HG03095 (cell line): ENCODE measurements around the gene DENND1A.

Experiments
- ATAC-seq: cut with Tn5 transposase; IDR thresholded peaks from one replicate; pipeline ENCODE4 v1.9.1; 2021; ENCODE audit warnings: moderate library complexity; ENCODE audit not compliant: unreplicated experiment

Gene DENND1A

DNA sequence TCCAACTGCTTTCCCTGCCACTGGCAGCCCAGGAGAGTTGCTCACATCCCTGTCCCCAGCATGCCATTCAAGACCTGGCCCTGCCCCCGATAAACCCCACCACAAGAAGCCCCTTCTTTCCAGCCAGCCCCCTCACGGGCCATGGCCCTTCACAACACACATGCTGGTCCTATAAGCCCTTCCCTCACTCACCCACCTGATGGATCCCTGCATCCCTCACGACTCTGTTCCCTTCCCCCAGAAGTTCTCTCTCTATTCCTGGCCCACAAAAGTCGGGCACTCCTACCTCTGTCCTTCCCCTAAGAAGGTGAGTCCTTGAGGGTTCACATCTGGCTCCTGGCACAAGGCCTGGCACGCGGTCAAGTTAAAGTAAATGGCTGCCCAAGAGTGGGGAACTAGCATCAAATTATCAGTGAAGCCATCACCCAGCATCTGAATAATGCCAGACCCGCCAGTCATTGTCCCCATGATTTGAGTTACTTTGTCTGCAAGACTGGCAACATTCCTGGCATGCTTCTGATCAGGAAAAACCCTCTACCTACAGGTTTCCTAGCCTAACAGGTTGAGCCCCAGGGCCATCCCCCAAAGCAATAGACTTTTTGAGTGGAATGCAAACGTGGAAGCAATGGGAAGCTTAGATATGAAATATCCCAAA lies 508.0 kb downstream of the DENND1A start:
- ATAC-seq, result no peak

DNA sequence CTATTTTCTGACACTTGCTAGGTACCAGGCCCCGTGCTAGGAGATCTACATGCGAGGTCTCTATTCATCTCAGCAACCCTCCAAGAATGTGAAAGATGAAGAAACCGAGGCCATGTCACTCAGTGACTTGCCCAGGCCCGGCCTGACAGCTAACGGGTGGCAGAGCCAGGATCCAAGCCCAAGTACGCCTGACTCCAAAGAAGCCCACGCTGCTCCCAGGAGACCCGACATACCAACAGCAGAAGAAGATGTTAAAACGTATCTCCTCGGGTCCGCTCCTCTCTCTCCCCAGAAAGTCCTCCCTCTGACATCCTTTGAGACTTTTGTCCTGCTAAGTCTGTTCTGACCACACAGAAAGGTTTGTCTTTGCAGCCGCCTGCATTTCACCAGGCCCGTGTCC lies 508.7 kb downstream of the DENND1A start:
- no peak for ATAC-seq

GRCh38 chr9:123420592-123421111 lies 509.3 kb downstream of the DENND1A start:
- no peak for ATAC-seq

- ATAC-seq, result no peak
Measured at GRCh38 chr9:123419721-123420591, 510.0 kb downstream of the DENND1A start.

DNA sequence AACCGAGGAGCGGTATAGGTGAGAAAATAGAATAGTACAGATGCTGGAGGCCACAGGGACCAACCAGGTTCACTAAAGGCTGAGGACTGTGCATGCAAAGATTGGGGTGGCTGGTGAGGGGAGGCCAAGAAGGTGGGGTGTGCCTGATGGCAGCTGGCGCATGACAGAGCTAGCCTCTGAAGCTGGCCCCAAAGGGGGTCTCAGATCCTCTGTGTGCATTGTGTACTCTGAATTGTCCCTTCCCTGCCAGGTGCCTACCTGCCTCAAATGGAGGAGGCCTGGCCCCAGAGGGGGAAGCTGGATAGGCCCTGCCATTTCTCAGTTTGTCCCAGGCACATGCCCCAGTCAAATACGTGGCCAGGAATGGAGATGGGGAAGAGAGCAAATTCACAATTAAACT lies 510.8 kb downstream of the DENND1A start:
- ATAC-seq, result no peak

GRCh38 chr9:123418506-123418905 lies 511.4 kb downstream of the DENND1A start:
- no peak for ATAC-seq

- ATAC-seq, result no peak
Measured at GRCh38 chr9:123418052-123418430, 511.9 kb downstream of the DENND1A start.

DNA sequence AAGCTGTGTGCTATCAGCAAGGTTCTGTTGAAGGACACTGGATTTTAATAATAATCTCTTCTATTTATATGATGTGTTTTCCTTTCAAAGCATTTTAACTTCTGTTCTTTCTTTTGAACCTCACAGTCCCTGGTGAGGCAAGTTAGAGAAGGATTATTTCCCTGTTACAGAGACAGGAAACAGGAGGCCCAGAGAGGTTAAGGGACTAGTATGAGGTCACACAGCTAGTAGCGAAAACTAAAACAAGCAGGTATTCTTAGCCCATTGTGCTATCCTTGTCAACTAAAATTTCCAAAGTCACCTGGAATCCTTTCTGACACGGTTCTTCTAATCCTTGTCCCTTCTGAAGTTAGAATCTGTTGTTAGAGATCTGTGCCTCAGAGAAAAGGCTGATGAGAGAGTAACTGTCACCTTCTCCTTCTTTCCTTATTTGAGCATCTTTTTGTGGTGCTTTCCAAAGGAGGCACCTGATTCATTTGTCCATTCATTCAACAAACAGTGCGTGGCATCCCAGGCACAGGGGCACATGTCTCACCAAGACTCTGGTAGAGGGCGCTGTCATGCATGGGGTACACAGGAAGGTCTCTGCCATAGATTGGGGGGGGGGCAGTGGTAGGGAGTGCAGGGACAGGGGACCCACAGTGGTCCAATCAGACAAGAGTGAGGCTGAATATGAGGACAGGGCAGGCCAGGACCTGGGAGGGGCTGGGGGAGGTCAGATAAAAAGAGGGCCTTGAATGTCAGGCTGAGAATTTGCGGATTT lies 512.5 kb downstream of the DENND1A start:
- no peak for ATAC-seq

DNA sequence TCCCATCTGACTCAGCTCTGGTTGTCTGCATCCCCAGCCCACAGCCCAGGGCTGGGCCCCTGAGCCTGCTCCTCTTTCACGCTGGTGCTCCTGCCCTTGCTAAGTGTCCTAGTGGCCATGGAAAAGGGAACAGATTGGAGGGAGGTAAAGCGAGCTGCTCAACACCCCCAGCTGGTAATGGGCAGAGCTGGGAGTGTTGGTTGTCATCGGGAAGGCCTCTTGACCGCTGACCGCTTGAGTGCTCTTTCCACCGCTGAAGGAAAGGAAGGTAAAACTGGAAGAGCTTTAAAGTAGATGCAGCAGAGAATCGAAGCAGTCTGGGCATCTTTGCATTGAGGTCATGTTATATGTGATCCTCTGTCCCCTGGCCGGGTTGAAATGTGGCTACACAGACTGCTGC lies 513.8 kb downstream of the DENND1A start:
- no peak for ATAC-seq

GRCh38 chr9:123414936-123415930 lies 514.7 kb downstream of the DENND1A start:
- ATAC-seq, result no peak

- ATAC-seq, result no peak
Measured at GRCh38 chr9:123414204-123414603, 515.7 kb downstream of the DENND1A start.

GRCh38 chr9:123412171-123412820 lies 517.6 kb downstream of the DENND1A start:
- no peak for ATAC-seq

- no peak for ATAC-seq
Measured at GRCh38 chr9:123411636-123412035, 518.3 kb downstream of the DENND1A start.

GRCh38 chr9:123411191-123411590 lies 518.7 kb downstream of the DENND1A start:
- no peak for ATAC-seq

DNA sequence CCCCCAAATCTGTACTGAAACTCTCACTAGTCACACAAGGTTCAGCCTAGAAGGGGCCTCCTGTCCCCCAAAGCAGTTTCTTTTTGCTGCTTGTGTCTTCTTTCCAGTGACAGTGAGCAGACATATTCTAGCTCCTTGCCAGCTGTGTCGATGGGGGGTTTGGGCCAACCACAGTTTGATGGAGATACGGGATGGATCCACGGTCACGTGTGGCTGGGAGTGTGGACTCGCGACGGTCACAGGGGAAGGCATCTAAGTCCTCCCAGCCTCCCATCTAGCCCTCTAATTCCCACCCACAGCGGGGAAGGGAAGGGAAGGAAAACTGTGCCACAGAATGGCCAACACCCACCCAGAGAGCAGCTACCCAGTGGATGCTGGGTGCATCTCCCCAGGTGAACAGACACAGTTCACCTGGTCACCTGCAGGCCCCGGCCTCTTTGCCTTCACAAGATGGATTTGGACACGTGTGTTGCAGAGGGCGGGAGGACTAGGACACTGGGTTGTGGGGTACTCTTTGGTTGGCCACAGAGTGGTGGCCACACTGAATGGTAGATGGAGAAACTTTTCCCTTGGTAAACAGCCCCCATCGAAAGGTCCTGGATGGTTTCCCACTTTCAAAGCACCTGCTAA lies 519.5 kb downstream of the DENND1A start:
- ATAC-seq, result no peak

- ATAC-seq, result no peak
Measured at GRCh38 chr9:123408313-123409262, 521.3 kb downstream of the DENND1A start.

- ATAC-seq, result no peak
Measured at GRCh38 chr9:123407217-123407851, 522.6 kb downstream of the DENND1A start.
